SH-SY5Y (cell line): ENCODE measurements around the gene PWWP2B.

ENCODE experiments used
- GATA2 ChIP-seq: IDR thresholded peaks from 2 replicates; pipeline ENCODE4 v1.6.1; 2011; ENCODE audit warnings: mild to moderate bottlenecking, low read depth, low read length
- GATA3 ChIP-seq: IDR thresholded peaks from 2 replicates; pipeline ENCODE4 v1.6.1; 2011; ENCODE audit warnings: low read depth, mild to moderate bottlenecking, low read length, moderate library complexity

GRCh38 chr10:132423966-132424861 is 27.2 kb downstream of the PWWP2B start:
- TF ChIP-seq GATA2, result no peak
- no peak for TF ChIP-seq GATA3
